Hippocampal formation (tissue), 2 donors: ENCODE data around the gene NINJ1.

Experiments
- DNase-seq, 2 donors: peaks; one replicate each; lab custom pipeline; 2025; lab: John Stamatoyannopoulos, UW

NINJ1 gene

DNA sequence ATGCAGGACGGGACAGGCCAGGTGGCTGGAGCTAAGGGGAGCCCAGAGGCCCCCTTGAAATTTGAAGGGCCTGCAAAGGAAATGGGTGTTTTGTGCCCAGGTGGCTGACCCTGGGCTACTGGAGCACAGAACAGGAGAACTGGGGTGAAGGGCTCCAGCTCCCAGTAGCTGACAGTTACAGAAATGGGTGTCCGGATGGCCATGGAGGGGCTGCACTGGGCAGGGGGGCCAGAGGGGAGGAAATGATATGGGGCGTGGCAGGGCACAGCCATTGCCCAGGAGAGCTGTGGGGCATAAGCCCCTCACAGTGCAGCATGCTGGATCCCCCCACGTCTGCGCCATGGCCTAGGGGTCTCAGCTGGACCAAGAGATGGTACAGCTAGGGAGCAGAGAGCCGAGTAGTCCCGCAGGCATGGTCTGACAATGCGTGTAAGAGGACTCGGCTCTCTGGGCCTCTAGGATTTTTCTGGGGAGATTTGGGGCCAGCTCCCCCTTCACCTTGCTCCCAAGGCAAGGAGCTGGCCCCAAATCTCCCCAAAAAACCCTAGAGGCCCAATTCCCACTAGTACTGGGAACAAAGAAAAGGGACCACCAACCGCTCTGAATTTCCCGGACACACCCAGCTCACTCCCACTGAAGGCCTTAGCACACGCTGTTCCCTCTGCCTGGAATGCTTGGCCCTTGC, 45.9 kb downstream of the NINJ1 start:
- no peak for DNase-seq

GRCh38 chr9:93086447-93087224, 47.4 kb downstream of the NINJ1 start:
- DNase-seq = no peak

DNA sequence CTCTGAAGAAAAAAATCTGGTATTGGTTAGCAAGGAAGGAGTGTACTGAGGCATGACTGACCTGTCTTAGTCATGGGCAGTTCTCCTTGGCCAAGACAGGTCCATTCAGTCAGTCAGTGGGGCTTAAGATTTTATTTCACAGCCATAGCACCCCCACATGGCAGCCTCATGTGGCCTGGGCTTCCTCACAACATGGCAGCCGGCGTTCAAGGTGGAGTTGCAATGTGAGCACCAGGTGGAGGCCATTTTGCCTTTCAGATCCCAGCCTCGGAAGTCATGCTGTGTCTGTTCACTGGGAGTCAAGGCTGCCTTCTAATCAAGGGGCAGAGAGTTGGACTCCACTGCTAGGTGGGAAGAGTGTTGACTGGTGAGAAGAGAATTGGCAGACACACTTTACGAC, 48.4 kb downstream of the NINJ1 start:
- DNase-seq = no peak

GRCh38 chr9:93084471-93084881, 49.6 kb downstream of the NINJ1 start:
- DNase-seq = no peak

GRCh38 chr9:93083592-93084470, 50.2 kb downstream of the NINJ1 start:
- no peak for DNase-seq

DNA sequence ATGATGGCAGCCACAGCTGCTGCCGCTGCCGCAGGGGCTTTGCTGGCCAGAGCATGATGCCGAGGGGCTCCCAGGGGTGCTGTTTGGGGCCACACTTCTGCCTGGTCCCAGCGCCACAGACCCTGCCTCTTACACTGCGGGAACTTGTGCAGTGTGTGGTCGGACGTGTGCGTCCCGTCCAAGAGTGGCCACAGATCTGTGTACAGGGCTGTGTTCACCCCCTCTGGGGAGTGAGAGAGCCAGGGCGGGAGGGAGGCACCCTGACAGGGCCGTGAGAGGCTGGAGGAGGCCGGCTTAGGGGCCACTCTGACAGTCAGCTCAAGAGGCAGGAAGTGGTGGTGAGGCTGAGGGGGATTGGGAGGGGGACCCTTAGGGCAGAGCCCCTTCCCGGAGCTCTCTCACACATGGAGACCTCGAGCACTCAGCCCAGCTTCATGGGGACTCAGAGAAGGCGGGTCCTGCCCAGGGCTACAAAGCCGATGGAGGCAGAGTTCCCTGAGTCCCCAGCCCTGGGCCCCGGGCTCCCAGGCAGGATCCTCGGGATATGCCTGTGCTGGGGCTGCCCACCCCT, 51.1 kb downstream of the NINJ1 start:
- no peak for DNase-seq

DNA sequence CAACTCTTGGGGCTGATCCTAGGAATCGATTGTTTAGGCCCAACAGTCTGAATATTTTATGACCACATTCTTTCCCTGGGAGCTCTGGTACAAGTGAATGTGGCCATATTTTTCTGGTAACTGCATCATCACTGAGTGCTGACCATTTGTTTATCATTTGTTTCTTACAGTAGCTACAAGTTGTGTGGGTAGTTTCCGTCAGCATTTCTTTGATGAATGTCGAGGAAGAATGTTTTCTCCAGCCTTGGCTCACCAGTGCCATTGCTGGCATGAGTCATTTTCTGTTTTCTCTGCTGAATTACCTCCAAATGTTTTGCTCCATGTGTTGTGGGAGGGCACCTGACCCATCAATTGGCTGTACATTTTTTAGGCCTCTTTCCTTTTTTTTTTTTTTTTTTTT, 52.1 kb downstream of the NINJ1 start:
- DNase-seq = no peak

GRCh38 chr9:93081081-93081529, 52.9 kb downstream of the NINJ1 start:
- no peak for DNase-seq

DNA sequence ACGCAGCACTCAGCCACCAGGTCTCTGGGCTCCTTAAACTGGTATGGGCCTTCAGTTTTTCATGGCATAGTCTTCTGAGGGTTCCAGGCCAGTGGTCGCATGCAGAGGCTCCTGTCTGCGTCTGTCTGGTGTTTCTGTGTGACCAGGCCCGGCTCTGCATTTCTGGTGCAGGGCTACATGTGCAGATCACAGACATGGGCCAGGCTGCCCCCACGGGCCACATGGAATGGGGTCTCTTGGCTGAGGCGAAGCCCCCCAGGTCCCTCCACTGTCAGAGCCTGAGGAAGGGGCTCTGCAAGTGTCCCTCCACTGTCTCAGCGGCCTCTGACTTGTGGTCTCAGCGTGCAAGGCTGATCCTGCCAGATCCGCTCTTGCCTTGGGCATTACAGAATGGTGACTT, 53.6 kb downstream of the NINJ1 start:
- DNase-seq = no peak

DNA sequence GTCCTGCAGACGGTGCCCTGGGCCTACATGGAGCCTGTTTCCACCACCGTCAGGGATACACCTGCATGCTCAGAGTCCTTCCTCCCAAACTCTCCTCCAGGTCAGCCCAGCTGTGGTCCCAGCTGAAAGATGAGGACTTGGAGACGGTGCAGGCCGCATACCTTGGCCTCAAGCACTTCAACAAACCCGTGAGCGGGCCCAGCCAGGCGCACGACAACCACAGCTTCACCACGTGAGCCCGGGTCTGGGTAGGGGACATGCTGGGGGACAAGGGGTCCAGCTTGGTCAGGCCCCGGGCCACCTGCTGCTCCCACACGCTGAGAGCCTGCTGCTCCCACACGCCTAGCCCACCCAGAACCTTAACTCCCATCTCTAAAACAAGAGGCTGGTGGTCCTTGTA, 54.7 kb downstream of the NINJ1 start:
- DNase-seq = no peak

DNA sequence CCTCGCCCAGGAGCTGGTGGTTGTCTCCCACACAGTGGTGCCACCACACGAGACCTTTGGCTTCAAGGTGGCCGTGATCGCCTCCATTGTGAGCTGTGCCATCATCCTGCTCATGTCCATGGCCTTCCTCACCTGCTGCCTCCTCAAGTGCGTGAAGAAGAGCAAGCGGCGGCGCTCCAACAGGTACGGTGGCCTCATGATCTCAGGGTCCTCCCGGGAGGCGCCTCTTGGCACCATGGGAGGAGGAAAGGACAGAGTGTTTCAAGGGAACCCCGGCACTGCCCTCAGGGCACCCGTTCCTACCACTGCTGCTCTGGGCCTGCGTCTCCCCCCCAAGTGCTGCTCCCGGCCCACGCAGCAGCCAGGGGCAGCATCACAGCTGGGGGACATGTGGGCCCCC, 56.2 kb downstream of the NINJ1 start:
- no peak for DNase-seq

- DNase-seq = no peak
Observed at GRCh38 chr9:93077367-93077766, 56.7 kb downstream of the NINJ1 start.

DNA sequence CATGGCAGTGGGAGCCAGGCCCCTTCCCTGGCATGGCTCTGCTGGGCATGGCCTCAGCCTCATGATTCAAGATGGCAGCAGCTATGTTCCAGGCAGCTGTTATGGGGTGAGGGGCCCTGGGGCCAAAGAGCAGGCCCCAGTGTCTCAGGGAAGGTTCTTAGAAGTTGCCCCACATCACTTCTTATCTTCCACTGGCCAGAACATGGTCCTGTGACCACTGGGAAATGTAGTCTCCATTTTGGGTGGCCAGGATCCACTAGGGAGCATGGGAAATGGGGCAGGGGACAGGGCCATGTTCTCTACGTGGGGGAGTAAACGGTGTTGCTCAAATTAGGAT, 57.3 kb downstream of the NINJ1 start:
- no peak for DNase-seq

DNA sequence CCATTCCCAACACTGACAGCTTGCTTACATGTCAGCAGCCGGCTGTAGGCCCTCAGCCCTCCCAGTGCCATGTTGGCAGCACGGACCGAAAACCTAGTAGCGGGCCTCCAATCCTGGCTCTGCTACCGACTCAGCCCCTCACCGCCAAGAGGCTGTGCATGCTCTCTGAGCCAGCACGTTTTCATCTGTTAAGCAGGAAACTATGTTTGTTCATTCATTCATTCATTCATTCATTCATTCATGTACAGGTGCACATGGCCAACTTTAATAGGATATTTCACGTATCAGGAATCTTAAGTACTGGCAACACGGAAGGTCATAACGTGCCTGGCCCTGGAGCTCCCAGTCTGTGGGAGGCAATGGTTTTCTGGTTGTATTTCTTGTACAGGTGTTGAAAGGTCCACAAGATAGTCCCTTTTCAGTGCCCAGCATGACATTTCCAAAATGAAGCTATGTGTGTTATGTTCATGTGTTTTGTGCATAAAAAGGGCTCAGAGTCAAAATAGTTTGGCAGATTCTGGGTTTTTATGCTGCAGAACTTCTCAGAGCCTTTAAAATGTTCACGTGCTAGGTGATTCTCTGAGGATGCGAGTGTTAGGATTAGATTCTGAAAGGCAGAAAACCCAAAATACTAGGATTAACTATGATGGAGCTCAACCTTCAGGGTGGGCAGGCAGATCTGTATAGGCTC, 57.8 kb downstream of the NINJ1 start:
- DNase-seq = no peak

DNA sequence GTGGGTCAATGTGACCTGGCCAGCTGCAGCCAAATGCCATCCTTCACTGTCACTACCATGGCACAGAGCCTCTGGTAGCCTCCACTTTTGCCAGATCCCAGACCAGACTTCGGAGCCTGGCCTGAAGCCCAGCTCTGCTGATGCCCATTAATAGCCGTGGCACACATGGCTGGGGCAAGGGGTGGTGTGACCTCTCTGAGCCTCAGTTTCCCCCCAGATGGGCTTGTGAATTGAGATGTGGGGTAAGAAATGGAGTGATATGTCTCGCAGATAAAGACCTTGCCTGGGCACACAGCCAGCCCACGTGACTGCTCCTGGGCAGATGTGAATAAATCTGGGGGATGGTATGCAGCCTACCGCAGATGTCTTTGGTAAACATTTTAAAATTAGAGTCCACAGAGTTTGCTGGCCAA, 61.7 kb downstream of the NINJ1 start:
- DNase-seq = no peak
